ENCODE data around the gene CASP8AP2.
A peak's percentile ranks its signal among the peaks of the same experiment; 100 is the strongest.

CASP8AP2 gene

DNA sequence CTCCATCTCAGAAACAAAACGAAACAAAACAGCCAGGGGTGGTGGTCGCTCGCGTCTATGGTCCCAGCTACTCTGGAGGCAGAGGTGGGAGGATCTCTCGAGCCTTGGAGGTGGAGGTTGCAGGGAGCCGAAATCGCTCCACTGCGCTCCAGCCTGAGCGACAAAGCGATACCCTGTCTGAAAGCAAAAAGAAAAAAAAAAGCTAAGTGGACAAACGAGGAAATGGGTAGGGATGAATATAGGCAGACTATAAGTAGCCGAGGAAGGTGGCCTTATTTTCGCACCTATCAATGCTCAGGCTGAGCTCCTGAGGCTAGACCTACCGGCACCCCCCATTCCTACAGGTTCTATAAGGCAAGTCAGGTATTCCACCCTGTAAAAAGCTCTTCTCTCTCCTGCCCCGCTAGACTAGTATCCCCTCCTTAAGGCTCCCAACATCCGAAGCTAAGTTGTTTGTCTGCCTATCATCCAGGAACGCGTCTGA, 650 bp upstream of the CASP8AP2 start:
- peaks cover 29% of the 10 kb centered on the region for H3K79me2 ChIP-seq (ENCODE audit: low read length)

DNA sequence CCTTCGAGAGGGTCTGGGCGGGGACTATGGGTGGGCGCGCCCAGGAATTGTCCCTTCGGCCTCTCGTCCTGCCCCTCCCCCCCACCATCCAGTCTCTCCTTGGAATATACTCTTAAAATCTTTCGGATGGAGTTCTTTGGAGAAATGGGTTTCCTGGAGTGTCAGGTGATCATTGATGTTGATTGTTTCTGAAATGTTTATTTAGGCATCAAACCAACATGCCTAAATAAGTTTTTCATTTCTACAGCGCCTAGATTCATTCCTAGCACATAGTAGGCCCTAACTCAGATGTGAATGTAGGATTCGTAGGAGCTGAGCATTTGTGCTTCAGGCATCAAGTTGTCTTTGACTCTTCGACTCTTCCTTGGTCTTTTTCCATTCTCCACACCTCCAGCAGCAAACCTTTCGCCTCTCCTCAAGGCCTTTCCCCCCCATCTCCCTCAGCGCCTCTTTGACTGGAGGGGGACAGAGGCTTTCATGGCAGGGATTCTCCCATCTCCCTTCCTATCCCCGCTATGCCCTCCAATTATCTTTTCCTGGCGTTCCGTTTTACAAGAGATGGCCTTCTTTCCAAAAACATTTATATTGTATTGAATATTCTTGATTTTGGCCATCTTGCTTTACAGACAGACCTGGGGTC, 610 bp downstream of the CASP8AP2 start:
- peaks cover 4% of the 10 kb centered on the region; the same call in 1 of the 2 replicates for H3K4me1 ChIP-seq (ENCODE audit: low read length)
- H4K20me1 ChIP-seq (ENCODE audit: insufficient read depth, low read length) = peaks cover 4% of the 10 kb centered on the region; the same call in 1 of the 2 replicates
- H2AFZ ChIP-seq (ENCODE audit: low read length) = peak overlapping the region; percentile 82
- peak overlapping the region; percentile 92 for H3K9ac ChIP-seq (ENCODE audit: low read length)
- no peaks in the 10 kb centered on the region for H3K27me3 ChIP-seq (replicated peaks; ENCODE audit: insufficient read depth, low read length)
- peak overlapping the region; percentile 88 for H3K4me3 ChIP-seq (ENCODE audit: low read length)
- no peaks in the 10 kb centered on the region for H3K9me3 ChIP-seq (replicated peaks; ENCODE audit: insufficient read depth, low read length)
- TF ChIP-seq, protein P1, sequence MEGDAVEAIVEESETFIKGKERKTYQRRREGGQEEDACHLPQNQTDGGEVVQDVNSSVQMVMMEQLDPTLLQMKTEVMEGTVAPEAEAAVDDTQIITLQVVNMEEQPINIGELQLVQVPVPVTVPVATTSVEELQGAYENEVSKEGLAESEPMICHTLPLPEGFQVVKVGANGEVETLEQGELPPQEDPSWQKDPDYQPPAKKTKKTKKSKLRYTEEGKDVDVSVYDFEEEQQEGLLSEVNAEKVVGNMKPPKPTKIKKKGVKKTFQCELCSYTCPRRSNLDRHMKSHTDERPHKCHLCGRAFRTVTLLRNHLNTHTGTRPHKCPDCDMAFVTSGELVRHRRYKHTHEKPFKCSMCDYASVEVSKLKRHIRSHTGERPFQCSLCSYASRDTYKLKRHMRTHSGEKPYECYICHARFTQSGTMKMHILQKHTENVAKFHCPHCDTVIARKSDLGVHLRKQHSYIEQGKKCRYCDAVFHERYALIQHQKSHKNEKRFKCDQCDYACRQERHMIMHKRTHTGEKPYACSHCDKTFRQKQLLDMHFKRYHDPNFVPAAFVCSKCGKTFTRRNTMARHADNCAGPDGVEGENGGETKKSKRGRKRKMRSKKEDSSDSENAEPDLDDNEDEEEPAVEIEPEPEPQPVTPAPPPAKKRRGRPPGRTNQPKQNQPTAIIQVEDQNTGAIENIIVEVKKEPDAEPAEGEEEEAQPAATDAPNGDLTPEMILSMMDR (IDR thresholded peaks at IDR 0.05; ENCODE audit: low read length) = no peak
- TF ChIP-seq EZH2phosphoT487 (IDR thresholded peaks at IDR 0.05; ENCODE audit: low read length) = no peak
- TF ChIP-seq EZH2 (optimal IDR thresholded peaks at IDR 0.05; ENCODE audit: low read depth, low read length) = no peak
- DNase-seq = no peak
- peak overlapping the region; percentile 50; the same call in 1 of the 2 replicates for H3K27ac ChIP-seq (ENCODE audit: low read length)
- H3K79me2 ChIP-seq (ENCODE audit: low read length) = peaks cover 30% of the 10 kb centered on the region
- H3K36me3 ChIP-seq (replicated peaks; ENCODE audit: insufficient read depth, low read length) = peaks cover 4% of the 10 kb centered on the region; the same call in 1 of the 2 replicates
- H3K4me2 ChIP-seq (ENCODE audit: low read depth, low read length) = peak overlapping the region; percentile 95
- no peaks in the 10 kb centered on the region for H3K9me2 ChIP-seq (replicated peaks; ENCODE audit: insufficient read depth, low read length)
- peaks cover 7% of the 10 kb centered on the region for H3F3A ChIP-seq (ENCODE audit: insufficient read depth, low read length)

More for the DNA sequence above, 650 bp upstream of the CASP8AP2 start:
- Histone ChIP-seq H3K27me3 (replicated peaks; ENCODE audit: insufficient read depth, low read length) (no peaks in the 10 kb centered on the region), H3K9me3 (replicated peaks; ENCODE audit: insufficient read depth, low read length) (no peaks in the 10 kb centered on the region), H3K36me3 (replicated peaks; ENCODE audit: insufficient read depth, low read length) (peaks cover 4% of the 10 kb centered on the region; the same call in 1 of the 2 replicates), H3K9ac (ENCODE audit: low read length) (peak overlapping the region; percentile 84), H3K4me2 (ENCODE audit: low read depth, low read length) (peak overlapping the region; percentile 69), H2AFZ (ENCODE audit: low read length) (peak overlapping the region; percentile 84), H3K9me2 (replicated peaks; ENCODE audit: insufficient read depth, low read length) (no peaks in the 10 kb centered on the region), H3F3A (ENCODE audit: insufficient read depth, low read length) (peaks cover 7% of the 10 kb centered on the region), H3K4me3 (ENCODE audit: low read length) (peak overlapping the region; percentile 88), H3K4me1 (ENCODE audit: low read length) (no peaks in the 10 kb centered on the region), H3K27ac (ENCODE audit: low read length) (peak overlapping the region; percentile 75), H4K20me1 (ENCODE audit: insufficient read depth, low read length) (no peaks in the 10 kb centered on the region)
- DNase-seq = peak; percentile 23
- TF ChIP-seq EZH2phosphoT487 (IDR thresholded peaks at IDR 0.05; ENCODE audit: low read length) (no peak), EZH2 (optimal IDR thresholded peaks at IDR 0.05; ENCODE audit: low read depth, low read length) (no peak)
- TF ChIP-seq, protein P1 (IDR thresholded peaks at IDR 0.05; ENCODE audit: low read length) = no peak

DNA sequence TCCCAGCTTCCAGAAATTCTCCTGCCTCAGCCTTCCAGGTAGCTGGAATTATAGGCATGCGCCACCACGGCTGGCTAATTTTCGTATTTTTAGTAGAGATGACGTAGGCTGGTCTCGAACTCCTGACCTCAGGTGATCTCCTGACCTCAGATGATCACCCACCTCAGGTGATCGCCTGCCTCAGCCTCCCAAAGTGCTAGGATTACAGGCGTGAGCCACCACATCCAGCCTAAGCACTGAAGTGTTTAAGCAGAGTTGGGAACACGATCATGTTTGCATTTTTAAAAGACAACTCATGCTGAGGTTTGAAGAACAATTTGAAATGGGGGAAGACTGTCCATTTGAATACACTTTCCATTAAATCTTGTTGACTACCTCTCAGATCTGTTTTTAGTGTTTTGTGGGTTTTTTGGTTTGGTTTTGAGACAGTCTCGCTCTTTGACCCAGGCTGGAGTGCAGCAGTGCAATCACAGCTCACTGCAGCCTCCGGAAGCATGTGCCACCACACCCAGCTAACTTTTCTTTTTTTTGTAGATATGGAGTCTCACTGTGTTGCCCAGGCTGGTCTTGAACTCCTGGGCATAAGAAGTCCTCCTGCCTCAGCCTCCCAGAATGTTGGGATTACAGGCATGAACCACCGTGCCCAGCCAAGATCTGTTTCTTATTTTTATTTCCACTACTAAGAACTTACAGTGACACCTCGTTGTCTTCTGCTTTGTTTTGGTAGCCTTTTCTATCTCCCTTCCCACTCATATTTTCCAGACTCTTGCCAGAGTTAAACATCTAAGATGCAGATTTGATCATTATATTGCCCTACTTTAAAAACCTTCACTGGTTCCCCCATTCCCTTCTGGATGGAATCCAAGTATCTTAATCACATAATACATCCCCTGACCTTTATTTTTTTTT, 5.5 kb downstream of the CASP8AP2 start:
- Histone ChIP-seq H3K4me1 (ENCODE audit: low read length) (peaks cover 9% of the 10 kb centered on the region; the same call in 1 of the 2 replicates), H3K9me3 (replicated peaks; ENCODE audit: insufficient read depth, low read length) (no peaks in the 10 kb centered on the region), H3K36me3 (replicated peaks; ENCODE audit: insufficient read depth, low read length) (peaks cover 4% of the 10 kb centered on the region; the same call in 1 of the 2 replicates), H4K20me1 (ENCODE audit: insufficient read depth, low read length) (peaks cover 4% of the 10 kb centered on the region; the same call in 1 of the 2 replicates), H3K4me3 (ENCODE audit: low read length) (no peak overlapping the region), H3K27ac (ENCODE audit: low read length) (peak overlapping the region; percentile 2; the same call in 1 of the 2 replicates), H3F3A (ENCODE audit: insufficient read depth, low read length) (no peaks in the 10 kb centered on the region), H2AFZ (ENCODE audit: low read length) (no peak overlapping the region), H3K27me3 (replicated peaks; ENCODE audit: insufficient read depth, low read length) (no peaks in the 10 kb centered on the region), H3K4me2 (ENCODE audit: low read depth, low read length) (peak overlapping the region; percentile 32; the same call in 1 of the 2 replicates), H3K9ac (ENCODE audit: low read length) (no peak overlapping the region), H3K9me2 (replicated peaks; ENCODE audit: insufficient read depth, low read length) (no peaks in the 10 kb centered on the region), H3K79me2 (ENCODE audit: low read length) (peaks cover 67% of the 10 kb centered on the region)
- TF ChIP-seq EZH2phosphoT487 (IDR thresholded peaks at IDR 0.05; ENCODE audit: low read length) = no peak
- no peak for TF ChIP-seq EZH2 (optimal IDR thresholded peaks at IDR 0.05; ENCODE audit: low read depth, low read length)
- TF ChIP-seq, protein P1 (IDR thresholded peaks at IDR 0.05; ENCODE audit: low read length) = no peak
- DNase-seq = peak; percentile 49
